ENCODE data around the gene SPINT3. TPM values are rescaled to one million over a fixed set of nuclear protein-coding genes. Genes with fewer than 3 reads are reported as not detected.

The SPINT3 gene
- total RNA-seq, 4 donors from 2014 or later = not detected

GRCh38 chr20:45538209-45538799 is 22.9 kb upstream of the SPINT3 start:
- intact Hi-C loops (cut with DNase I; ENCODE audit: low total_unique reads) = no loop called here
- 49% methylated on average over 7 of the region's 7 CpGs for WGBS, 2 donors
- H3K4me3 ChIP-seq (ENCODE audit: low read depth, poor library complexity, severe bottlenecking) = no peak overlapping the region
- no peak for TF ChIP-seq POLR2A (IDR thresholded peaks at IDR 0.05)
- TF ChIP-seq, protein P1, sequence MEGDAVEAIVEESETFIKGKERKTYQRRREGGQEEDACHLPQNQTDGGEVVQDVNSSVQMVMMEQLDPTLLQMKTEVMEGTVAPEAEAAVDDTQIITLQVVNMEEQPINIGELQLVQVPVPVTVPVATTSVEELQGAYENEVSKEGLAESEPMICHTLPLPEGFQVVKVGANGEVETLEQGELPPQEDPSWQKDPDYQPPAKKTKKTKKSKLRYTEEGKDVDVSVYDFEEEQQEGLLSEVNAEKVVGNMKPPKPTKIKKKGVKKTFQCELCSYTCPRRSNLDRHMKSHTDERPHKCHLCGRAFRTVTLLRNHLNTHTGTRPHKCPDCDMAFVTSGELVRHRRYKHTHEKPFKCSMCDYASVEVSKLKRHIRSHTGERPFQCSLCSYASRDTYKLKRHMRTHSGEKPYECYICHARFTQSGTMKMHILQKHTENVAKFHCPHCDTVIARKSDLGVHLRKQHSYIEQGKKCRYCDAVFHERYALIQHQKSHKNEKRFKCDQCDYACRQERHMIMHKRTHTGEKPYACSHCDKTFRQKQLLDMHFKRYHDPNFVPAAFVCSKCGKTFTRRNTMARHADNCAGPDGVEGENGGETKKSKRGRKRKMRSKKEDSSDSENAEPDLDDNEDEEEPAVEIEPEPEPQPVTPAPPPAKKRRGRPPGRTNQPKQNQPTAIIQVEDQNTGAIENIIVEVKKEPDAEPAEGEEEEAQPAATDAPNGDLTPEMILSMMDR (IDR thresholded peaks at IDR 0.05) = no peak
- no peak for DNase-seq (ENCODE audit: low spot score in 2 of 2)

DNA sequence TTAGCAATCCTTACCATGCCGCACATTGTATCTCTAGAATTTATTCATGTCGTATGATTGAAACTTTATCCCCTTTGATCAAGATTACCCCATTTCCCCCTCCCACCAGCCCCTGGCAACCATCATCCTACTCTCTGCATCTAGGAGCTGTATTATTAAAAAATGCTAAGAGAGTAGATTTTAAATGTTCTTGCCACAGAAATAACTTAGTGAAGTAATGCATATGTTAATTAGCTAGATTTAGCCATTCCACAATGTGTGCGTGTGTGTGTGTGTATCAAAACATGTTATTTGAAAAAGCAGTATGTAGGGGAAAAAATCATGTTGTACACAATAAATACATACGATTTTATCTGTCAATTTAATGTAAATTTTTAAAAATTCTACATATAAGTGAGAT is 11.9 kb upstream of the SPINT3 start:
- intact Hi-C loops (cut with DNase I; ENCODE audit: low total_unique reads) = no loop called here
- no peak for DNase-seq (ENCODE audit: low spot score in 2 of 2)

DNA sequence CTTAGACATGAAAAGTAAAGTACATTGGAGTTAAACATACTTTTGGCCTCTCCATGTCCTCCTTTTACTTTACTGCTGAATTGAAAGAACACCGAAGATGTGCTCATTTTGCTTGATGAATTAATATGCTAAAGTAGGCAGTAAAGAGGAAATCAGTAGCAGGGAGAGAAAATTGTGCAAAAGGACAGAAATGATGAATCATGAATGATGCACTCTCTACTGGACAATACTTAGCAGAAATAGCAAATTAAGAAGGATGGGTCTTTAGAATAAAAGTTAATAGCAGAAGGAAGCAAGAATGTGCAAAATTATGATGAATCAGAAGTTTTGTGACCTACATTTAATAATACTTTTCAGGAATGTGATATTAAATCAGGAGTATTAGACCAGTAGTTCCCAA is 8.4 kb upstream of the SPINT3 start:
- 82 to 83% methylated on average over 1 of the region's 1 CpG for WGBS, 2 donors
- no peak for DNase-seq (ENCODE audit: low spot score in 2 of 2)
- intact Hi-C loops (cut with DNase I; ENCODE audit: low total_unique reads) = no loop called here
- TF ChIP-seq, protein P1 (IDR thresholded peaks at IDR 0.05) = no peak
- no peak overlapping the region for H3K4me3 ChIP-seq (ENCODE audit: low read depth, poor library complexity, severe bottlenecking)

More for the DNA sequence above, 11.9 kb upstream of the SPINT3 start:
- H3K4me3 ChIP-seq (ENCODE audit: low read depth, poor library complexity, severe bottlenecking) = no peak overlapping the region
- no peak for TF ChIP-seq POLR2A (IDR thresholded peaks at IDR 0.05)
- TF ChIP-seq, protein P1 (IDR thresholded peaks at IDR 0.05) = no peak
- WGBS, 2 donors = 68 to 75% methylated on average over 4 of the region's 4 CpGs

GRCh38 chr20:45518282-45518681 is 2.9 kb upstream of the SPINT3 start:
- intact Hi-C loops (cut with DNase I; ENCODE audit: low total_unique reads) = no loop called here
- DNase-seq (ENCODE audit: low spot score in 2 of 2) = peak in 1 of 2 donors; percentile 48
- WGBS, 2 donors = 23 to 26% methylated on average over 2 of the region's 2 CpGs
- no peak overlapping the region for H3K4me3 ChIP-seq (ENCODE audit: low read depth, poor library complexity, severe bottlenecking)
- TF ChIP-seq, protein P1 (IDR thresholded peaks at IDR 0.05) = no peak
- TF ChIP-seq POLR2A (IDR thresholded peaks at IDR 0.05) = no peak

DNA sequence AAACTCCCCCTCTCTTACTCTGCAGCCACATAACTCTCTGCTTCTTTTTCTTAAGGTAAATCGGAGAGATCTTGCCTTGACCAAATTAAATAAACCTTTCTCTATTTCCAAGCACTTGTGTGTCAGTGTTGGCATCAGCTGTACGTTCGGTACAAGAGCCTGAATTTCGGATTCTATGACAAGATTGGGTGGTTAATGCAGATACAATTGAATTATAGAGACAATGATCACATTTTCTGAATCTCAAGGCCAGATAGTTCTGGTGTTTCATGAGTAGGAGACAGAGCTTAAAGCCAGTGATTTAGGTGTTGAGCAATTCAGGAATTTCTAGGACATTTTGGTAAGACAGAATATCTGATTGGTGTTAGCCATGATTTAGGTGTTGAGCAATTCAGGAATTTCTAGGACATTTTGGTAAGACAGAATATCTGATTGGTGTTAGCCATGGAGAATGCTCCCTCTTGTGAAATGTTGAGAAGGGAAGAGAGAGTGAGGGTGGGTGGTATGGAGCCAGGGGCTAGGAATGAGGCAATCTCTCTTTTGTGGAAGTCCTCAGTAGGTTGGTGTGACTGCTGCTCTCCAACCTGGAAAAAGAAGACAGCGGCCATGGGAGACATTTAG is 5.1 kb downstream of the SPINT3 start:
- no peak overlapping the region for H3K4me3 ChIP-seq (ENCODE audit: low read depth, poor library complexity, severe bottlenecking)
- no peak for DNase-seq (ENCODE audit: low spot score in 2 of 2)
- WGBS, 2 donors = 80 to 81% methylated on average over 5 of the region's 5 CpGs
- TF ChIP-seq, protein P1 (IDR thresholded peaks at IDR 0.05) = no peak
- TF ChIP-seq POLR2A (IDR thresholded peaks at IDR 0.05) = no peak
- intact Hi-C loops (cut with DNase I; ENCODE audit: low total_unique reads) = no loop called here

GRCh38 chr20:45509091-45509490 is 6.3 kb downstream of the SPINT3 start:
- DNase-seq (ENCODE audit: low spot score in 2 of 2) = no peak
- no peak overlapping the region for H3K4me3 ChIP-seq (ENCODE audit: low read depth, poor library complexity, severe bottlenecking)
- intact Hi-C loops (cut with DNase I; ENCODE audit: low total_unique reads) = no loop called here
- 75 to 83% methylated on average over 4 of the region's 4 CpGs for WGBS, 2 donors
- TF ChIP-seq POLR2A (IDR thresholded peaks at IDR 0.05) = no peak
- TF ChIP-seq, protein P1 (IDR thresholded peaks at IDR 0.05) = no peak

Measured in lower leg skin (tissue), 4 donors.